HG03095 (cell line): ENCODE measurements around the gene GPSM3.
"Not testable (repeated sequence)": the region's sequence is repeated elsewhere in the genome, so short reads cannot be mapped to it uniquely, and the experiment has no call there.

Source experiments
- ATAC-seq: cut with Tn5 transposase; IDR thresholded peaks from one replicate; pipeline ENCODE4 v1.9.1; 2021; ENCODE audit warnings: moderate library complexity; ENCODE audit not compliant: unreplicated experiment

GPSM3 gene

GRCh38 chr6:32152769-32153563 lies 39.5 kb downstream of the GPSM3 start:
- no peak for ATAC-seq

- no peak for ATAC-seq
These were observed 40.3 kb downstream of the GPSM3 start, which contains the start of gene PRRT1 for GRCh38 chr6:32151863-32152768. TSS of gene PRRT1 (minus strand) at chr6:32151939. CDS start at chr6:32151827, 112 bp downstream.

GRCh38 chr6:32151181-32151862 lies 41.1 kb downstream of the GPSM3 start:
- no peak for ATAC-seq

- no peak for ATAC-seq
These were observed 42.2 kb downstream of the GPSM3 start for GRCh38 chr6:32149932-32150870.

GRCh38 chr6:32149092-32149755 lies 43.2 kb downstream of the GPSM3 start:
- no peak for ATAC-seq

GRCh38 chr6:32148289-32149091 lies 44.0 kb downstream of the GPSM3 start:
- no peak for ATAC-seq

- no peak for ATAC-seq
These were observed 44.9 kb downstream of the GPSM3 start for GRCh38 chr6:32147401-32148132.

GRCh38 chr6:32146687-32147086 lies 45.8 kb downstream of the GPSM3 start:
- no peak for ATAC-seq

- ATAC-seq, result no peak
These were observed 46.2 kb downstream of the GPSM3 start for GRCh38 chr6:32146287-32146686.

GRCh38 chr6:32144238-32144637 lies 48.2 kb downstream of the GPSM3 start:
- ATAC-seq, result not testable (repeated sequence)
